GM21825 (cell line): ENCODE measurements around the gene IMP4.

ENCODE experiments used
- ATAC-seq: cut with Tn5 transposase; IDR thresholded peaks from one replicate; pipeline ENCODE4 v1.9.1; 2021; ENCODE audit warnings: mild to moderate bottlenecking, moderate library complexity; ENCODE audit not compliant: unreplicated experiment

IMP4 gene

GRCh38 chr2:130375291-130376266 lies 32.9 kb downstream of the IMP4 start:
- ATAC-seq, result no peak

- peak; percentile 54 for ATAC-seq
These were observed 34.0 kb downstream of the IMP4 start for GRCh38 chr2:130376433-130377293.

- no peak for ATAC-seq
These were observed 34.8 kb downstream of the IMP4 start for GRCh38 chr2:130377491-130377890.

- ATAC-seq, result no peak
These were observed 35.7 kb downstream of the IMP4 start for GRCh38 chr2:130378206-130378897.

- ATAC-seq, result no peak
These were observed 36.2 kb downstream of the IMP4 start for GRCh38 chr2:130378898-130379214.

DNA sequence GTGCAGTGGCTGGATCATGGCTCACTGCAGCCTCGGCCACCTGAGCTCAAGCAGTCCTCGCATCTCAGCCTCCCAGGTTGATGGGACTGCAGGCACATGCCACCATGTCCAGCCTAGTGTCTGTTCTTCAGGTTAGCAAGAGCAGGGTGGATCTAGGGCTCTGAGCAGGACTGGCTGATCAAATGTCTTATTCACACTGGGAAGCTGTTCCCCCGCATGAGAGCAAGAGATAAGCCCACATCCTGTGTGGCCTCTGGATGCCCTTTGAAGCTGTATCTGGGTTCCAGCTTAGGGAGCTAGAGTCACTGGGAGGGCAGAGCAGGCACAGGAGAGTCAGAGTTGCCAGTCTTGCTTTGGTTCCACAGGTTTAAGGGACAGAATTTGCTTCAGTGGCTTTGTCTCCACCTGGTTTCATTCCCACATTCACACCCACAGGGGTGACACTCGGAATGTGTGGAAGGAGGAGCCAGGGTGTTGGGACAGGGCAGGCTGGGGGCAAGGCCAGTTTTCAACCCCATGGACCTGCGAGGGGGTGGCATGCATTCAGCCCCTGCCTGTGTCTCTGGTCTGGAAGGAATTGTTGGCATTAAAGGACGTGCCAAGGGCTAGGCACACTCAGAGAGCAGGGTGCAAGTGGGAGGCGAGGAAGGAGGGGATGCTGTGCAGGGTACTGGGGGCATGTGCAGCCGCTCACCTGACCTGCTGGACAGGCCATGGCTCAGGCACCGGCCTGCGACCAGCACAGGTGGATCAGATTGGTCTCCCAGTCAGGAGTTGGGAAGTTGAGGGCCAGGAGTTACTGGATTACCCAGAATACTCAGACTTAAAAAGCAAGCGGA lies 37.6 kb downstream of the IMP4 start:
- ATAC-seq, result no peak

- ATAC-seq, result no peak
These were observed 38.4 kb downstream of the IMP4 start for GRCh38 chr2:130381145-130381544.

- no peak for ATAC-seq
These were observed 38.9 kb downstream of the IMP4 start for GRCh38 chr2:130381619-130382018.

DNA sequence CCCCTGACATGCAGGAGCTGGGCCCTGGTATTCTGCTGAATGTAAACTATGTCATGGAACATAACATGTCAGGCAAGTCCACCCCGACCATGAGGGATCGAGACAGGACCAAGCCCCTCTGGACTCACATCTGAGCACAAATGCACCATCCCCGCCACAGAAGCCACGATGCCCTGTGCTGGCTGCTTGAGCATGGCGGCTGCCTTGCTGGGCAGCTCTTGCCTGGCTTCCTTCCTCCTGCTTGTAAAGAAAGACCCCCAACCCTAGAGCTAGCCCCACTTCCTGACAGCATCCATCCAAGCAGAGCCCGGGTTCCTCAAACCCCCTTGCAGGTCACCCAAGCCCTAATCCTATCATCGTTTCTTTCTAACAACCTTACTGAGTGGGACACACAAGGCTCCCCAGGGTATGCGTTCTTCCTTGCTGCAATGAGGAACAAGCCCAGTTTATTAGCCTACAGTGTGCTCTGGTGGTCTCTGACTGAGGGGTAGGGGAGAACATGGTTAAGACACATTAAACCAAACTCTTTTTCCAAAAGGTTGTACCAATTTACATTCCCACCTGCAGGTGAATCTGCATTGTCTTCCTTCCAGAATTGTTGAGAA lies 39.7 kb downstream of the IMP4 start:
- ATAC-seq, result no peak

DNA sequence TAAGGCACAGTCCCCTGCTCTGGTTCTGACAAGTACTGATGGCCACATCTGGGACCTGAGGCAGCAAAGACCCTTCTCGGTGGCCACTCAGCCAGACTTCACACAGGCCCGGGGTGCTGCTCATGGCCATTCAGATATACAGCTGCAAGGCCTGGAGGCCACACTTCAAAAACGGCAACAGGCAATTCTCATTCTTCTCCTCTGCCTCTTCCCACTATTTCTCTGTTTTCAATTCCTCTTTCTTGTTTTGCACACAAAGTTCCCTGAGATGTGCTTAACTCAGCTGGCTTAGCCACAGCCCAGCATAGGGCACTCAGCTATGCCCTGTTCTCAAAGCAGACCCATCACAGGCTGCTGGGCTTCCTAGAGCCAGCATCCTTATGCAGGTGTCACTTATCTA lies 43.0 kb downstream of the IMP4 start:
- peak; percentile 59 for ATAC-seq

DNA sequence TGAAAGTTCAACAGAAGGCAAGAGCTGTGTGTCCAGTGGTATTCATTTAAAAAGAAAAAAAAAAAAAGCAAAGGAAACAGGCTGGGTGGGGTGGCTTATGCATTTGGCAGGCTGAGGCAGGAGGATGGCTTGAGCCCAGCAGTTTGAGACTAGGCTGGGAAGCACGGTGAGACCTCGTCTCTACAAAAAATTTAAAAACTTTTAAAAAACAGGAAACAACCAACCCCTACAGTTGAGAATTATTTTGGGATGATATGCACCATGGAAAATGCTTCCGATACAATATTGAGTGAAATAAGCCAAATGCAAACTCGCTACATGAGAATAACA lies 44.3 kb downstream of the IMP4 start:
- no peak for ATAC-seq

DNA sequence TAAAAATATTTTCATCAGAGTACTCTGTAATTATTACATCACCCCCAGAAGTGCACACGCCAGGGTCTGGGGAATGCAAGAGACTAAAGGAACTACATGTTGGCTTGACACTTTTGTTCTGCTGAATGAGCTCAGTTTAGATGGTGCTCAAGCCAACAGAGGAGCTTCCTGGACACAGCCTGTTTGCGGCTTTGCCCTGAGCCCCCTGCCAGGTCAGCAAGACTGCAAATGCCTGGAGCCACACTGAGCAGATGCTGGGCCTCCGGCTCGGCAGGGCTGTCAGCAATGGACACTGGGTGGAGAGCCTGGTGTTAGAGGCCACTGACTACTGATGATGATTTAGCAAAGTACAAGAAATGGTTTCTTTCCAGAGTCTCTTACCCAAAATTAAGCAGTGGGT lies 45.1 kb downstream of the IMP4 start:
- ATAC-seq, result no peak

DNA sequence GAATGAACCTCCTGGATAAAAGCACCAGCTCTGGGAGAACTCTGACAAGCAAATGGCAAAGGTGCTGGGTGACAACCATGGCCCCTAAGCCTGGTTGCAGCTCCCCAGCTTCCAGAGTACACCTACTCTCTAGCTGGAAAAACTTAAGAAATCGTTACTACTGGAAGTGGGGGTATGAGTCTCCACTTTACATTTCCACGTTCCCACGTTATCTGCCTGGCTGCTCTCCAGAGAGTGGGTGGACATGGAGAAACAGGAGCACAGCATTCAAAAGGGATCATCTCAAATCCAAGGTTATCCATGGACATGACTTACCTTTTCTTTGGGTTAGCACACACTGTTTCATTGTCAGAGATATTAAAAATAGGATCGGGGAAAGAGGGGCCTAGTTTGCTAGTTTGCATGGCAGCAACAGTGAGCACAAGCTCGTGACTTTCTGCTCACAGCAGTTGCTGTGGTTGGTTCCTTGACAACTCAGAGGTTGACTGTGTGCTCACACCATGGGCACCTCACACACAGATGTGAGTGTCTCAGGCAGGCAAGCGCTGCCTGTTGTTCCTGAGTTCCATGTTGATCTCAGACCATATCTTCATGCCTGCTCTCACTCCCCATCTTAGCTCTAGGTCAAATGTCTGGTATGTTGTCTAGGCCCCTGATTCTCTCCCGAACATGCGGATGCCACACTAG lies 45.7 kb downstream of the IMP4 start:
- no peak for ATAC-seq

- ATAC-seq, result no peak
These were observed 46.7 kb downstream of the IMP4 start for GRCh38 chr2:130389358-130389757.

GRCh38 chr2:130389783-130390182 lies 47.1 kb downstream of the IMP4 start:
- ATAC-seq, result no peak

- ATAC-seq, result peak; percentile 17
These were observed 47.9 kb downstream of the IMP4 start for GRCh38 chr2:130390460-130391057.

GRCh38 chr2:130391058-130391871 lies 48.6 kb downstream of the IMP4 start:
- peak; percentile 76 for ATAC-seq
